H9 (cell line): ENCODE measurements around the gene ESM1. TPM values are rescaled to one million over a fixed set of nuclear protein-coding genes. Genes with fewer than 3 reads are reported as not detected.
"Not testable (repeated sequence)": the region's sequence is repeated elsewhere in the genome, so short reads cannot be mapped to it uniquely, and the experiment has no call there.

ENCODE experiments used
- DNase-seq: peaks from one replicate; pipeline ENCODE4 v3.0.0-alpha.2; 2017
- H2AFZ ChIP-seq: one replicate; pipeline ENCODE4 v1.6.1; 2013; ENCODE audit warnings: mild to moderate bottlenecking, low read length, control low read depth, moderate library complexity
- H2AK5ac ChIP-seq: 2 replicates; pipeline ENCODE4 v1.6.1; 2013; ENCODE audit warnings: low read length, control low read depth, mixed read lengths; ENCODE audit not compliant: insufficient read length
- H2BK120ac ChIP-seq: one replicate; pipeline ENCODE4 v1.6.1; 2013; ENCODE audit warnings: low read depth, mild to moderate bottlenecking, low read length, control low read depth, inconsistent platforms; ENCODE audit not compliant: poor library complexity, severe bottlenecking
- H2BK12ac ChIP-seq: 2 replicates; pipeline ENCODE4 v1.6.1; 2013; ENCODE audit warnings: low read length, control low read depth, mixed read lengths, low read depth; ENCODE audit not compliant: insufficient read length
- H2BK15ac ChIP-seq: 2 replicates; pipeline ENCODE4 v1.6.1; 2013; ENCODE audit warnings: low read depth, low read length, control low read depth
- H2BK20ac ChIP-seq: one replicate; pipeline ENCODE4 v1.6.1; 2013; ENCODE audit warnings: low read depth, mild to moderate bottlenecking, low read length, control low read depth, inconsistent platforms; ENCODE audit not compliant: poor library complexity, severe bottlenecking
- H2BK5ac ChIP-seq: 2 replicates; pipeline ENCODE4 v1.6.1; 2013; ENCODE audit warnings: low read length, control low read depth, mixed read lengths; ENCODE audit not compliant: insufficient read length
- H3K14ac ChIP-seq: 2 replicates; pipeline ENCODE4 v1.6.1; 2013; ENCODE audit warnings: low read length, control low read depth; ENCODE audit not compliant: insufficient read depth
- H3K18ac ChIP-seq: 2 replicates; pipeline ENCODE4 v1.6.1; 2013; ENCODE audit warnings: low read depth, mild to moderate bottlenecking, mixed read lengths, low read length, control low read depth; ENCODE audit not compliant: insufficient read length
- H3K23ac ChIP-seq: 2 replicates; pipeline ENCODE4 v1.6.1; 2013; ENCODE audit warnings: low read length, control low read depth, mixed read lengths, low read depth; ENCODE audit not compliant: insufficient read length
- H3K23me2 ChIP-seq: 2 replicates; pipeline ENCODE4 v1.6.1; 2013; ENCODE audit warnings: low read depth, mild to moderate bottlenecking, mixed read lengths, low read length, control low read depth; ENCODE audit not compliant: insufficient read length, poor library complexity, severe bottlenecking
- H3K27ac ChIP-seq: 2 replicates; pipeline ENCODE4 v1.5.1; 2013; ENCODE audit warnings: low read length, control low read depth, mixed read lengths, low read depth; ENCODE audit not compliant: insufficient read length
- H3K27me3 ChIP-seq: 2 replicates; pipeline ENCODE4 v1.6.1; 2013; ENCODE audit warnings: low read length, control low read depth, inconsistent platforms; ENCODE audit not compliant: insufficient read depth
- H3K4ac ChIP-seq: 2 replicates; pipeline ENCODE4 v1.6.1; 2013; ENCODE audit warnings: low read depth, mild to moderate bottlenecking, control low read depth, inconsistent platforms, low read length, moderate library complexity
- H3K4me1 ChIP-seq: 2 replicates; pipeline ENCODE4 v1.6.1; 2013; ENCODE audit warnings: low read length, control low read depth, inconsistent platforms; ENCODE audit not compliant: insufficient read depth
- H3K4me2 ChIP-seq: 2 replicates; pipeline ENCODE4 v1.6.1; 2013; ENCODE audit warnings: low read length, control low read depth, mixed read lengths; ENCODE audit not compliant: insufficient read length, insufficient read depth
- H3K56ac ChIP-seq: 2 replicates; pipeline ENCODE4 v1.6.1; 2013; ENCODE audit warnings: low read depth, mild to moderate bottlenecking, mixed read lengths, low read length, control low read depth; ENCODE audit not compliant: insufficient read length
- H3K79me1 ChIP-seq: 2 replicates; pipeline ENCODE4 v1.6.1; 2013; ENCODE audit warnings: low read depth, mild to moderate bottlenecking, moderate library complexity, low read length, control low read depth, inconsistent platforms; ENCODE audit not compliant: insufficient read depth, poor library complexity, severe bottlenecking
- H3K79me2 ChIP-seq: 2 replicates; pipeline ENCODE4 v1.6.1; 2013; ENCODE audit warnings: low read length, control low read depth, inconsistent platforms; ENCODE audit not compliant: insufficient read depth
- H3K9ac ChIP-seq: 2 replicates; pipeline ENCODE4 v1.6.1; 2013; ENCODE audit warnings: low read length, control low read depth, mixed read lengths; ENCODE audit not compliant: insufficient read length; ENCODE audit errors: extremely low read depth
- H3K9me3 ChIP-seq: one replicate; pipeline ENCODE4 v1.6.1; 2013; ENCODE audit warnings: low read depth, low read length, inconsistent platforms; ENCODE audit not compliant: control insufficient read depth
- H3T11ph ChIP-seq: one replicate; pipeline ENCODE4 v1.6.1; 2013; ENCODE audit warnings: mild to moderate bottlenecking, low read length, control low read depth, inconsistent platforms
- H4K20me1 ChIP-seq: one replicate; pipeline ENCODE4 v1.6.1; 2013; ENCODE audit not compliant: control insufficient read depth, insufficient read length, insufficient read depth
- H4K5ac ChIP-seq: 2 replicates; pipeline ENCODE4 v1.6.1; 2013; ENCODE audit warnings: low read depth, mild to moderate bottlenecking, mixed read lengths, low read length, control low read depth; ENCODE audit not compliant: insufficient read length
- H4K8ac ChIP-seq: replicated peaks from 2 replicates; pipeline ENCODE4 v1.6.1; 2013; ENCODE audit warnings: low read length, control low read depth, mixed read lengths, low read depth; ENCODE audit not compliant: insufficient read length
- H4K91ac ChIP-seq: 2 replicates; pipeline ENCODE4 v1.6.1; 2013; ENCODE audit warnings: low read depth, mild to moderate bottlenecking, moderate library complexity, mixed read lengths, low read length, control low read depth; ENCODE audit not compliant: insufficient read length
- H3K27ac Mint-ChIP-seq, 3 experiments: 2 replicates in 2 of 3; 3 replicates in 1 of 3; pipeline ENCODE4 v1.8.0; 2020 to 2021; ENCODE audit warnings: mixed read lengths in 3 of 3, mild to moderate bottlenecking in 1 of 3, moderate library complexity in 1 of 3
- H3K27me3 Mint-ChIP-seq: 2 replicates; pipeline ENCODE4 v1.8.0; 2021; ENCODE audit warnings: low read depth, mild to moderate bottlenecking, moderate library complexity, mixed read lengths
- H3K36me3 Mint-ChIP-seq, 3 experiments: 2 replicates in 2 of 3; 3 replicates in 1 of 3; pipeline ENCODE4 v1.8.0; 2020 to 2021; ENCODE audit warnings: low read depth in 3 of 3, mixed read lengths in 3 of 3; ENCODE audit not compliant: insufficient read depth in 1 of 3
- H3K4me1 Mint-ChIP-seq, 2 experiments: 2 replicates each; pipeline ENCODE4 v1.8.0; 2020; ENCODE audit warnings: mixed read lengths in 2 of 2
- H3K4me3 Mint-ChIP-seq, 2 experiments: 2 replicates in 1 of 2; 3 replicates in 1 of 2; pipeline ENCODE4 v1.8.0; 2020 to 2021; ENCODE audit warnings: mild to moderate bottlenecking in 2 of 2, mixed read lengths in 2 of 2, moderate library complexity in 1 of 2
- H3K9me3 Mint-ChIP-seq, 2 experiments: 2 replicates in 1 of 2; 3 replicates in 1 of 2; pipeline ENCODE4 v1.8.0; 2020; ENCODE audit warnings: mild to moderate bottlenecking in 2 of 2, mixed read lengths in 2 of 2, moderate library complexity in 1 of 2
- WGBS: extraction: QIAGEN DNeasy Blood & Tissue Kit; methylation state at CpG from one replicate; pipeline ENCODE4 v1.1.7; 2013; ENCODE audit warnings: missing lambda C conversion rate, low lambda C conversion rate, mixed read lengths; ENCODE audit not compliant: insufficient read length; ENCODE audit errors: extremely low coverage; 5-methylcytosine and 5-hydroxymethylcytosine counted together
- total RNA-seq: library from RNA; stranded (reverse); gene quantifications from 2 replicates; pipeline ENCODE4 v1.2.1, GENCODE V29; 2021
- TF ChIP-seq, protein P1 (sequence below): fragments of 200-600 bp; sonication (generic); conservative IDR thresholded peaks from 3 replicates; pipeline ENCODE4 v1.8.0; 2021; ENCODE audit warnings: antibody characterized with exemption, mild to moderate bottlenecking

ESM1 gene
- total RNA-seq, 1 experiment from 2014 or later: not detected

GRCh38 chr5:55021410-55021809 lies 36.0 kb upstream of the ESM1 start:
- Mint-ChIP-seq H3K27ac (no peak overlapping the region), H3K4me3 (no peak overlapping the region), H3K4me1 (peaks cover 9 to 14% of the 10 kb centered on the region in 2 experiments), H3K27me3 (no peaks in the 10 kb centered on the region), H3K36me3 (peaks cover 0 to 1% (median 0%) of the 10 kb centered on the region in 3 experiments; a peak in 1 of 7 replicates), H3K9me3 (peaks cover 3 to 7% of the 10 kb centered on the region in 2 experiments)
- Histone ChIP-seq H4K20me1 (no peaks in the 10 kb centered on the region), H2BK15ac (no peak overlapping the region), H3K4me1 (no peaks in the 10 kb centered on the region), H2BK12ac (no peak overlapping the region), H3K23me2 (no peaks in the 10 kb centered on the region), H3K4ac (no peak overlapping the region), H2BK20ac (no peak overlapping the region), H3K14ac (no peak overlapping the region), H2BK120ac (no peak overlapping the region), H4K8ac (no peak overlapping the region), H3K23ac (no peak overlapping the region), H4K91ac (no peak overlapping the region), H2BK5ac (no peak overlapping the region), H2AK5ac (no peak overlapping the region), H3K9me3 (no peaks in the 10 kb centered on the region), H2AFZ (no peak overlapping the region), H3K18ac (no peak overlapping the region), H3K79me1 (no peaks in the 10 kb centered on the region), H3K56ac (no peak overlapping the region), H3K79me2 (no peaks in the 10 kb centered on the region), H3K27ac (no peak overlapping the region), H3T11ph (no peak overlapping the region), H3K4me2 (no peak overlapping the region), H3K9ac (no peak overlapping the region), H4K5ac (no peak overlapping the region), H3K27me3 (no peaks in the 10 kb centered on the region)
- WGBS: no CpG with 5 or more reads among the region's 6 CpGs
- TF ChIP-seq, protein P1, sequence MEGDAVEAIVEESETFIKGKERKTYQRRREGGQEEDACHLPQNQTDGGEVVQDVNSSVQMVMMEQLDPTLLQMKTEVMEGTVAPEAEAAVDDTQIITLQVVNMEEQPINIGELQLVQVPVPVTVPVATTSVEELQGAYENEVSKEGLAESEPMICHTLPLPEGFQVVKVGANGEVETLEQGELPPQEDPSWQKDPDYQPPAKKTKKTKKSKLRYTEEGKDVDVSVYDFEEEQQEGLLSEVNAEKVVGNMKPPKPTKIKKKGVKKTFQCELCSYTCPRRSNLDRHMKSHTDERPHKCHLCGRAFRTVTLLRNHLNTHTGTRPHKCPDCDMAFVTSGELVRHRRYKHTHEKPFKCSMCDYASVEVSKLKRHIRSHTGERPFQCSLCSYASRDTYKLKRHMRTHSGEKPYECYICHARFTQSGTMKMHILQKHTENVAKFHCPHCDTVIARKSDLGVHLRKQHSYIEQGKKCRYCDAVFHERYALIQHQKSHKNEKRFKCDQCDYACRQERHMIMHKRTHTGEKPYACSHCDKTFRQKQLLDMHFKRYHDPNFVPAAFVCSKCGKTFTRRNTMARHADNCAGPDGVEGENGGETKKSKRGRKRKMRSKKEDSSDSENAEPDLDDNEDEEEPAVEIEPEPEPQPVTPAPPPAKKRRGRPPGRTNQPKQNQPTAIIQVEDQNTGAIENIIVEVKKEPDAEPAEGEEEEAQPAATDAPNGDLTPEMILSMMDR: no peak
- DNase-seq: no peak

GRCh38 chr5:55010149-55010548 lies 24.8 kb upstream of the ESM1 start:
- H3K79me2 ChIP-seq, H3K4ac ChIP-seq, H3K79me1 ChIP-seq, H2BK15ac ChIP-seq, H3K23me2 ChIP-seq, H3K9ac ChIP-seq, H4K20me1 ChIP-seq, H3K27me3 Mint-ChIP-seq, H2BK5ac ChIP-seq, H4K8ac ChIP-seq, H3K9me3 ChIP-seq, H2BK120ac ChIP-seq, H4K91ac ChIP-seq, H3K27ac Mint-ChIP-seq, H3K27ac ChIP-seq, H4K5ac ChIP-seq, H2BK12ac ChIP-seq, H2BK20ac ChIP-seq, H3K4me1 Mint-ChIP-seq, H3K4me1 ChIP-seq, H3K18ac ChIP-seq, H3K23ac ChIP-seq, H3K4me2 ChIP-seq, DNase-seq, H2AK5ac ChIP-seq, H3K27me3 ChIP-seq, H2AFZ ChIP-seq, H3K56ac ChIP-seq, H3K14ac ChIP-seq, H3T11ph ChIP-seq, H3K4me3 Mint-ChIP-seq: not testable (repeated sequence)
- no CpG with 5 or more reads among the region's 1 CpG for WGBS
- Mint-ChIP-seq H3K36me3 (peaks cover 7 to 30% (median 24%) of the 10 kb centered on the region in 3 experiments), H3K9me3 (peaks cover 38 to 43% of the 10 kb centered on the region in 2 experiments)
